ENCODE data around the gene HBA2. TPM values are rescaled to one million over a fixed set of nuclear protein-coding genes. Genes with fewer than 3 reads are reported as not detected.
A peak's percentile ranks its signal among the peaks of the same experiment; 100 is the strongest.
"Not testable (repeated sequence)": the region's sequence is repeated elsewhere in the genome, so short reads cannot be mapped to it uniquely, and the experiment has no call there.

Gene HBA2
- polyA plus RNA-seq, 3 donors = 2.8 to 193 (median 158) TPM

DNA sequence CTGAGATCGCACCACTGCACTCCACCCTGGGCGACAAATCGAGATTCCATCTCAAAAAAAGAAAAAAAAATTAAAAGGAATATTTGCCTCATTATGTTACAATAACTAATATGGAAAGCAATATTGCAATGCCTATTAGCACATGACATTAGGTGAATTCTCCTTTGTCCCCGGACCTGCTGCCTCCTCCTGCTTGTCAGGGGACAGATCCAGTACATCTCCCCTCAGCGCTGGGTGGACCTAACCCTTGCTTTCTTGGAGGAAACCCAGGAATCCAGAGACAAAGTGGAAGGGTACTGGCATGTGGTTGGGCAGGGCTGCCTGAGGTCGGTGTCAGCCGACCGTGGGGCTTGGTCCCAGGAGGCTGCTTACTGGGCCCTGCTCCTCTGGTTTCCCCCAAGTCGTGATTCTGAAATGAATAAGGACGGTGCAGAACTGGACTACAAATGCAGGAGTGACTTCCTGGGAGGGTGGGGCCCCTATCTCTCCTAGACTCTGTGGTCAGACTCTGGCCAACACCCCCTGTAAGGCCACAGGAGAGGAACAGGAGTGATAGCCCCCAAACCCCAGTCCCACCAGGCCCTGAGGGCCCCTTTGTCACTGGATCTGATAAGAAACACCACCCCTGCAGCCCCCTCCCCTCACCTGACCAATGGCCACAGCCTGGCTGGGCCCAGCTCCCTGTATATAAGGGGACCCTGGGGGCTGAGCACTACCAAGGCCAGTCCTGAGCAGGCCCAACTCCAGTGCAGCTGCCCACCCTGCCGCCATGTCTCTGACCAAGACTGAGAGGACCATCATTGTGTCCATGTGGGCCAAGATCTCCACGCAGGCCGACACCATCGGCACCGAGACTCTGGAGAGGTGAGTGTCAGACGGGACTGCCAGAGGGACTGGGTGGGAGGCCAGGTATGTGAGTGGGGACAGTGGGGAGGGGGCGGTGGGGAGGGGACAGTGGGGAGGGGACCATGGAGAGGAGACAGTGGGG lies 20.2 kb upstream of the HBA2 start, which contains the start of gene HBZ:
TSS of gene HBZ (plus strand) at position 504 of the 988 bp plus-strand sequence. CDS start at position 770, 266 bp downstream.
- Histone ChIP-seq H3K27me3 (ENCODE audit: control insufficient read depth in 2 of 2, insufficient read depth in 2 of 2, low read length in 2 of 2) (peaks cover 18 to 50% of the 10 kb centered on the region in 2 donors), H3K4me3 (replicated peaks in 1 of 3; ENCODE audit: low read depth in 2 of 3, low read length in 3 of 3) (no peak within 1 kb of the TSS), H3K4me2 (replicated peaks; ENCODE audit: extremely low read depth, low read length, poor library complexity, severe bottlenecking) (no peak within 1 kb of the TSS), H3K9me3 (replicated peaks in 1 of 2; ENCODE audit: control insufficient read depth in 1 of 2, insufficient read depth in 1 of 2, low read length in 2 of 2) (peaks cover 0 to 3% of the 10 kb centered on the region in 2 donors), H3K79me2 (ENCODE audit: insufficient read depth, low read length) (no peaks in the 10 kb centered on the region), H3K9ac (ENCODE audit: insufficient read depth, low read length, poor library complexity, severe bottlenecking) (no peak within 1 kb of the TSS), H3K4me1 (ENCODE audit: control insufficient read depth in 1 of 2, insufficient read depth in 2 of 2, low read length in 2 of 2) (peaks cover 9% of the 10 kb centered on the region in 2 donors), H3K27ac (ENCODE audit: low read depth in 1 of 2, low read length in 2 of 2) (no peak within 1 kb of the TSS), H3K36me3 (replicated peaks in 1 of 2; ENCODE audit: control insufficient read depth in 1 of 2, insufficient read depth in 2 of 2, low read length in 2 of 2) (no peaks in the 10 kb centered on the region), H2AFZ (ENCODE audit: insufficient read depth, low read depth, low read length, poor library complexity, severe bottlenecking) (no peak within 1 kb of the TSS), H4K20me1 (ENCODE audit: insufficient read depth, low read length) (no peaks in the 10 kb centered on the region)
- Mint-ChIP-seq H3K27me3 (ENCODE audit: low read depth in 3 of 3) (peaks cover 55 to 82% (median 57%) of the 10 kb centered on the region in 3 donors), H3K36me3 (peaks cover 5% of the 10 kb centered on the region in 2 donors), H3K27ac (peak within 1 kb of the TSS in 1 of 7 donors; percentile 43), H3K4me1 (peaks cover 8% of the 10 kb centered on the region), H3K9me3 (peaks cover 0 to 5% (median 3%) of the 10 kb centered on the region in 7 donors), H3K4me3 (peak within 1 kb of the TSS in 1 of 2 donors; percentile 35)
- no peak for DNase-seq
- no peak for TF ChIP-seq CTCF (IDR thresholded peaks at IDR 0.05)
- 93% methylated on average over 4 of the region's 17 CpGs for WGBS (ENCODE audit: insufficient coverage)
- intact Hi-C loops (cut with micrococcal nuclease) = no loop called here

DNA sequence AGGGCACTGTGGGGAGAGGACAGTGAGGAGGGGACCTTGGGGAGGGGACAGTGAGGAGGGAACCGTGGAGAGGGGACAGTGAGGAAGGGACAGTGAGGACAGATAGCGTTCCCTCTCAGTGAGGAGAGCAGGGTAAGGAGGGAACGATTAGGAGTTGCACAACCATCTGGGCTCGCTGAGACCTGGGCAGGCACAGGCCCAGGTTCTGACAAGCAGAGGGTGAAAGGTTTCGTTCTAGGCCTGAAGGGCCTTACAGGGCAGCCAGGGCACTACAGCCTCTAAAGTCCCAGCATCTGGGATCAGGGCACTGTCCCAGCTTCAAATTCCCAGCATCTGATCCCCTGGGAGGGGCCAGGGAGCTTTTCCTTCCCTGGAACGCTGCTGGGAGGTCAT lies 19.6 kb upstream of the HBA2 start:
- WGBS (ENCODE audit: insufficient coverage) = 50% methylated on average over 1 of the region's 6 CpGs
- H3K9me3 ChIP-seq (replicated peaks in 1 of 2; ENCODE audit: control insufficient read depth in 1 of 2, insufficient read depth in 1 of 2, low read length in 2 of 2); intact Hi-C loops (cut with micrococcal nuclease); H3K79me2 ChIP-seq (ENCODE audit: insufficient read depth, low read length); H2AFZ ChIP-seq (ENCODE audit: insufficient read depth, low read depth, low read length, poor library complexity, severe bottlenecking); DNase-seq; H3K4me3 ChIP-seq (replicated peaks in 1 of 3; ENCODE audit: low read depth in 2 of 3, low read length in 3 of 3); H3K36me3 ChIP-seq (replicated peaks in 1 of 2; ENCODE audit: control insufficient read depth in 1 of 2, insufficient read depth in 2 of 2, low read length in 2 of 2); H3K9ac ChIP-seq (ENCODE audit: insufficient read depth, low read length, poor library complexity, severe bottlenecking); H4K20me1 ChIP-seq (ENCODE audit: insufficient read depth, low read length); H3K4me2 ChIP-seq (replicated peaks; ENCODE audit: extremely low read depth, low read length, poor library complexity, severe bottlenecking); H3K27ac ChIP-seq (ENCODE audit: low read depth in 1 of 2, low read length in 2 of 2); H3K4me1 Mint-ChIP-seq; H3K27ac Mint-ChIP-seq; H3K9me3 Mint-ChIP-seq; H3K4me1 ChIP-seq (ENCODE audit: control insufficient read depth in 1 of 2, insufficient read depth in 2 of 2, low read length in 2 of 2); H3K36me3 Mint-ChIP-seq: not testable (repeated sequence)
- H3K27me3 ChIP-seq (ENCODE audit: control insufficient read depth in 2 of 2, insufficient read depth in 2 of 2, low read length in 2 of 2) = peaks cover 18 to 50% of the 10 kb centered on the region in 2 donors
- peak overlapping the region in 1 of 2 donors; percentile 35 for H3K4me3 Mint-ChIP-seq
- H3K27me3 Mint-ChIP-seq (ENCODE audit: low read depth in 3 of 3) = peaks cover 60 to 83% (median 64%) of the 10 kb centered on the region in 3 donors

DNA sequence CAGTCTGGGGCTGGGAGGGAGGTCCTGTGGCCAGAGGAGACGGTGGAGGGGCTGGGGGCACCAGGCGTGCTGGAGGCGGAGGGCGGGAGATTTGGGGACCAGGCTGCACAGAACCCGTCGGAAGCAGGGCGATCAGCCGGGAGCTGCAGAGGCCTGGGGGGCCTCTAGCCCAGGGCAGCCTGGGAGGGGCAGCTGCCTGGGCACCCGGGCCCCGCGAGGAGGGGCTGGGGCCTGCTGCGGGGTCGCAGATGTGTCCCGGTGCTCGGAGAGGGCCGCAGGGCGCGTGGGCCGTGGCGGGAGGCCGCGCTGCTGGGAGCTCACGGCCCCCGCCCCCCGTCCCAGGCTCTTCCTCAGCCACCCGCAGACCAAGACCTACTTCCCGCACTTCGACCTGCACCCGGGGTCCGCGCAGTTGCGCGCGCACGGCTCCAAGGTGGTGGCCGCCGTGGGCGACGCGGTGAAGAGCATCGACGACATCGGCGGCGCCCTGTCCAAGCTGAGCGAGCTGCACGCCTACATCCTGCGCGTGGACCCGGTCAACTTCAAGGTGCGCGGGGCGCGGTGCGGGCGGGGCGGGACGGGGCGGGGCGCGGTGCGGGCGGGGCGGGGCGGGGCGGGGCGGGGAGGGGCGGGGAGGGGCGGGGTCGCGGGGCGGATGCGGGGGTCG lies 19.0 kb upstream of the HBA2 start:
- H3K4me3 ChIP-seq (replicated peaks in 1 of 3; ENCODE audit: low read depth in 2 of 3, low read length in 3 of 3); H3K9ac ChIP-seq (ENCODE audit: insufficient read depth, low read length, poor library complexity, severe bottlenecking); intact Hi-C loops (cut with micrococcal nuclease); H3K4me1 Mint-ChIP-seq; H3K9me3 Mint-ChIP-seq; H3K27ac ChIP-seq (ENCODE audit: low read depth in 1 of 2, low read length in 2 of 2); DNase-seq; H3K9me3 ChIP-seq (replicated peaks in 1 of 2; ENCODE audit: control insufficient read depth in 1 of 2, insufficient read depth in 1 of 2, low read length in 2 of 2); H3K36me3 ChIP-seq (replicated peaks in 1 of 2; ENCODE audit: control insufficient read depth in 1 of 2, insufficient read depth in 2 of 2, low read length in 2 of 2); H3K36me3 Mint-ChIP-seq; H3K4me3 Mint-ChIP-seq; H2AFZ ChIP-seq (ENCODE audit: insufficient read depth, low read depth, low read length, poor library complexity, severe bottlenecking); H3K4me1 ChIP-seq (ENCODE audit: control insufficient read depth in 1 of 2, insufficient read depth in 2 of 2, low read length in 2 of 2); H3K4me2 ChIP-seq (replicated peaks; ENCODE audit: extremely low read depth, low read length, poor library complexity, severe bottlenecking); H3K27ac Mint-ChIP-seq; H4K20me1 ChIP-seq (ENCODE audit: insufficient read depth, low read length); H3K79me2 ChIP-seq (ENCODE audit: insufficient read depth, low read length): not testable (repeated sequence)
- peaks cover 62 to 79% (median 64%) of the 10 kb centered on the region in 3 donors for H3K27me3 Mint-ChIP-seq (ENCODE audit: low read depth in 3 of 3)
- WGBS (ENCODE audit: insufficient coverage) = no CpG with 5 or more reads among the region's 74 CpGs
- peaks cover 18 to 47% of the 10 kb centered on the region in 2 donors for H3K27me3 ChIP-seq (ENCODE audit: control insufficient read depth in 2 of 2, insufficient read depth in 2 of 2, low read length in 2 of 2)
